GM12878 (cell line): ENCODE data around the gene GFI1. TPM values are rescaled to one million over a fixed set of nuclear protein-coding genes. Genes with fewer than 3 reads are reported as not detected.

Experiments
- ATAC-seq: fragments of 200-7000 bp; cut with Tn5 transposase; 3 replicates; pipeline ENCODE4 v1.9.1; 2020; ENCODE audit warnings: mild to moderate bottlenecking, moderate library complexity
- BruUV-seq: library from RNA; stranded (reverse); fragments of 400-500 nt; replicated peaks from 2 replicates; lab custom pipeline; 2021; lab: Mats Ljungman, UMichigan
- CTCF ChIA-PET: fragments of 300-600 bp; sonication (Branson Sonifier 250); formaldehyde crosslinking; extraction: SDS; loops from one replicate; lab custom pipeline; 2021; ENCODE audit warnings: inconsistent platforms; lab: Yijun Ruan, JAX
- POLR2A ChIA-PET: fragments of 350-600 bp; formaldehyde crosslinking; extraction: SDS; loops from one replicate; lab custom pipeline; 2021; ENCODE audit warnings: inconsistent platforms; lab: Charles Lee
- RAD21 ChIA-PET: fragments of 300-600 bp; sonication (Branson Sonifier 250); formaldehyde crosslinking; loops from one replicate; lab custom pipeline; 2023; ENCODE audit warnings: antibody characterized with exemption; ENCODE audit not compliant: unreplicated experiment; lab: Charles Lee
- SMC1A ChIA-PET: fragments of 300-600 bp; sonication (Branson Sonifier 250); formaldehyde crosslinking; loops from one replicate; lab custom pipeline; 2023; ENCODE audit not compliant: unreplicated experiment, uncharacterized antibody; lab: Charles Lee
- DNase-seq: peaks from one replicate; pipeline ENCODE4 v3.0.0-alpha.2; 2011; ENCODE audit warnings: low read depth, low spot score
- FAIRE-seq: peaks from 3 replicates; lab custom pipeline; 2011; peaks lifted over from hg19 to GRCh38; lab: Jason Lieb, UNC
- H2AFZ ChIP-seq: 2 replicates; pipeline ENCODE4 v1.6.0; 2011; ENCODE audit warnings: low read depth, low read length, control low read depth; ENCODE audit not compliant: control insufficient read depth
- H3K27ac ChIP-seq: 2 replicates; pipeline ENCODE4 v1.5.1; 2011; ENCODE audit warnings: control low read depth; ENCODE audit not compliant: control insufficient read depth, insufficient read depth
- H3K27me3 ChIP-seq, 2 experiments: replicated peaks in 1 of 2; 2 replicates each; pipeline versions ENCODE4 v1.6.0 to v1.6.1; 2011; ENCODE audit warnings: low read length in 1 of 2; ENCODE audit not compliant: control insufficient read depth in 2 of 2, insufficient read depth in 2 of 2
- H3K36me3 ChIP-seq, 2 experiments: 2 replicates each; pipeline ENCODE4 v1.5.1; 2011; ENCODE audit warnings: low read length in 1 of 2; ENCODE audit not compliant: control insufficient read depth in 2 of 2, insufficient read depth in 2 of 2
- H3K4me1 ChIP-seq: 2 replicates; pipeline ENCODE4 v1.6.1; 2011; ENCODE audit warnings: mild to moderate bottlenecking, low read length, moderate library complexity, mixed read lengths; ENCODE audit not compliant: control insufficient read depth, insufficient read depth
- H3K4me2 ChIP-seq: 2 replicates; pipeline ENCODE4 v1.6.0; 2011; ENCODE audit warnings: control low read depth; ENCODE audit not compliant: control insufficient read depth, insufficient read depth
- H3K4me3 ChIP-seq: fragments of 200-600 bp; sonication (generic); 2 replicates; pipeline ENCODE4 v1.5.1; 2016
- H3K79me2 ChIP-seq: 2 replicates; pipeline ENCODE4 v1.6.0; 2011; ENCODE audit warnings: low read length; ENCODE audit not compliant: control insufficient read depth, insufficient read depth
- H3K9ac ChIP-seq: 2 replicates; pipeline ENCODE4 v1.8.0; 2011; ENCODE audit warnings: low read length, control low read depth, mixed read lengths; ENCODE audit not compliant: control insufficient read depth, insufficient read depth
- H3K9me3 ChIP-seq: replicated peaks from 3 replicates; pipeline ENCODE4 v1.5.1; 2011; ENCODE audit warnings: mild to moderate bottlenecking, low read length; ENCODE audit not compliant: control insufficient read depth, insufficient read depth
- H4K20me1 ChIP-seq: 2 replicates; pipeline ENCODE4 v1.6.0; 2011; ENCODE audit not compliant: control insufficient read depth, insufficient read depth
- CBFB ChIP-seq: IDR thresholded peaks from 2 replicates; pipeline ENCODE4 v1.6.1; 2016; ENCODE audit warnings: antibody characterized with exemption, low read depth
- FOS ChIP-seq: IDR thresholded peaks from 3 replicates; pipeline ENCODE4 v1.6.1; 2011; ENCODE audit warnings: borderline replicate concordance; ENCODE audit not compliant: insufficient read length; ENCODE audit errors: extremely low read depth
- MYB ChIP-seq: fragments of 150-350 bp; IDR thresholded peaks from 2 replicates; pipeline ENCODE4 v1.6.1; 2014; ENCODE audit warnings: mild to moderate bottlenecking, low read depth, low read length, borderline replicate concordance
- NR2C2 ChIP-seq: IDR thresholded peaks from 2 replicates; pipeline ENCODE4 v1.6.1; 2011; ENCODE audit warnings: borderline replicate concordance, low read depth; ENCODE audit not compliant: control insufficient read depth, insufficient read length
- NR2F1 ChIP-seq: fragments of 450-650 bp; conservative IDR thresholded peaks from 2 replicates; pipeline ENCODE4 v1.6.1; 2017; ENCODE audit warnings: mild to moderate bottlenecking
- POLR2A ChIP-seq: IDR thresholded peaks from 2 replicates; pipeline ENCODE4 v1.6.1; 2011; ENCODE audit warnings: low read depth, mild to moderate bottlenecking, low read length
- POLR2AphosphoS5 ChIP-seq: IDR thresholded peaks from 2 replicates; pipeline ENCODE4 v1.6.1; 2011; ENCODE audit warnings: mild to moderate bottlenecking, low read length, inconsistent platforms
- RAD51 ChIP-seq: fragments of 450-650 bp; IDR thresholded peaks from 2 replicates; pipeline ENCODE4 v1.6.1; 2016; ENCODE audit warnings: moderate library complexity, mild to moderate bottlenecking, inconsistent platforms
- RB1 ChIP-seq: fragments of 450-650 bp; formaldehyde crosslinking; IDR thresholded peaks from 2 replicates; pipeline ENCODE4 v1.6.1; 2017; ENCODE audit warnings: mild to moderate bottlenecking, borderline replicate concordance
- RELA ChIP-seq: fragments of 450-650 bp; IDR thresholded peaks from 2 replicates; pipeline ENCODE4 v1.8.0; 2014; ENCODE audit warnings: borderline replicate concordance; ENCODE audit not compliant: partially characterized antibody
- SREBF2 ChIP-seq: IDR thresholded peaks from 2 replicates; pipeline ENCODE4 v1.6.1; 2012; ENCODE audit warnings: mild to moderate bottlenecking, low read length
- TCF12 ChIP-seq: IDR thresholded peaks from 2 replicates; pipeline ENCODE4 v1.6.1; 2011; ENCODE audit warnings: low read depth, mild to moderate bottlenecking, low read length
- WGBS: methylation state at CpG from one replicate; pipeline ENCODE4 v1.1.6; 2016; ENCODE audit warnings: low lambda C conversion rate; ENCODE audit not compliant: insufficient replicate concordance, insufficient coverage; ENCODE audit errors: missing lambda C conversion rate; 5-methylcytosine and 5-hydroxymethylcytosine counted together
- in situ Hi-C: fragments of 300-500 bp; cut with MboI; formaldehyde crosslinking; loops from 9 replicates; pipeline ENCODE4 v1.14.3; 2018; ENCODE audit warnings: mixed read lengths
- intact Hi-C: fragments of 100-400 bp; cut with micrococcal nuclease; formaldehyde crosslinking; loops from one replicate; pipeline ENCODE4 v1.14.2; 2022; ENCODE audit not compliant: unreplicated experiment
- polyA plus RNA-seq, 11 experiments: library from polyadenylated mRNA; depleted of rRNA in 4 of 11; unstranded in 6 of 11; stranded (reverse) in 5 of 11; fragments of >200 nt; fragmentation: Nextera tagmentation in 4 of 11; fragmentation: Illumina TruSeq in 1 of 11; extraction: Ambion mirVana in 4 of 11; extraction: Trizol in 1 of 11; gene quantifications; 1 replicate in 1 of 11; 2 replicates in 10 of 11; pipeline versions ENCODE4 v1.2.1 to v1.2.3, GENCODE V29; 2011 to 2016; ENCODE audit warnings: inconsistent platforms in 2 of 11, missing spikeins in 2 of 11, low read depth in 1 of 11
- total RNA-seq, 4 experiments: library from RNA; depleted of rRNA in 3 of 4; stranded (reverse); fragments of >200 nt in 3 of 4; fragmentation: Illumina TruSeq in 1 of 4; extraction: Trizol in 1 of 4; gene quantifications; 2 replicates each; pipeline versions ENCODE4 v1.2.1 to v1.2.3, GENCODE V29; 2013 to 2021
- TF ChIP-seq, protein P1 (sequence below): fragments of 450-650 bp; IDR thresholded peaks from 2 replicates; pipeline ENCODE4 v1.6.1; 2018; ENCODE audit warnings: mild to moderate bottlenecking, low read depth, moderate library complexity; ENCODE audit not compliant: partially characterized antibody
- TF ChIP-seq, protein P2 (sequence below), 3 experiments: IDR thresholded peaks in 2 of 3; conservative IDR thresholded peaks in 1 of 3; 2 replicates each; pipeline ENCODE4 v1.5.1; 2011; ENCODE audit warnings: low read depth in 3 of 3, low read length in 3 of 3, mild to moderate bottlenecking in 3 of 3, control low read depth in 2 of 3, moderate library complexity in 2 of 3, inconsistent platforms in 1 of 3, mixed read lengths in 1 of 3; ENCODE audit not compliant: control insufficient read depth in 2 of 3, insufficient read depth in 1 of 3; ENCODE audit errors: extremely low read depth in 1 of 3
- TF ChIP-seq, protein P3 (sequence below): fragments of 450-650 bp; IDR thresholded peaks from 2 replicates; pipeline ENCODE4 v1.6.1; 2017; ENCODE audit warnings: mild to moderate bottlenecking, low read depth, inconsistent platforms; ENCODE audit not compliant: poor library complexity, severe bottlenecking

Gene GFI1
- total and polyA plus RNA-seq, 10 of the 15 experiments (the other 5 are each of a cell fraction or from before 2014, with no cell fraction given): 1.8 to 18.3 (median 7.4) TPM

DNA sequence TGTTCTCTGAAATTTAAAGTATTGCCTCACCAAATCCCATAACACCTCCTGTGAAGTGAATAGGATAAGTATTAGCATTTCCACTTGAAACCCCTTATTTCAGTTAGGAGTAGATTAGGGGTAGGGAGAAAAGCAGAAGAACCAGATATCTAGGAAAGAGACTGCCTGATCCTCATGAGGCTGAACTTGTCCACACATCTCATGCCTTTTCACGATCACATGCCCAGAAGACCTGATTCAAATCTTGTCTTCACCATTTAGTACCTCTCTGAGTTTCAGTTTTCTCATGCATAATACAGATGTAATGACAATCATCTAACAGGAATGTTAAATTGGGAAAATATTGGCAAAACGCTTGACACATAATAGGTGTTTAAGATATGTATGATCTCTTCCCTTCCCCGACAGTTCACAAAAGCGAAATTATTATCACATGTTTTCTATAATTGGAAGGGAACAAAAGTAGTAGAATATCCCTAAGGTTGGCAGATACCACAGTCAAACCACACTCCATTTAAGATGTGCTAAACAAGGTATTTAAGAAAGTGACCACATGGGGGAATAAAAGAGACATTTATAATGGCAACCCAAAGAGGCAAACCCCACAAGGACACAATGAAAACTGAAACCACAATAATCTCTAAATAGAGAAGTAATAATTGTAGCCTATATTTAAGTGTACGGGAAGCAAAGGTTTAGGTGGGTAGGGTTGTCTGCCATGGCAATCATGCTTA is 25.2 kb downstream of the GFI1 start:
- H3K27ac ChIP-seq: no peak overlapping the region
- H3K4me1 ChIP-seq: peaks cover 17% of the 10 kb centered on the region
- H3K79me2 ChIP-seq: no peaks in the 10 kb centered on the region
- peak overlapping the region; percentile 9; the same call in 1 of the 2 replicates for H2AFZ ChIP-seq
- peak overlapping the region; percentile 19; the same call in 1 of the 2 replicates for H3K4me2 ChIP-seq
- in situ Hi-C loops: loop anchor here (5.0 kb wide), 1 partner anchor 141 kb away; no protein-coding TSS in a partner anchor
- ChIA-PET POLR2A (interaction anchor here (0.9 to 1.5 kb wide), 3 partner anchors 11 to 125 kb away, joined by 3 to 6 read pairs (median 5); no protein-coding TSS in a partner anchor), CTCF (interaction anchor here (0.8 to 2.1 kb wide), 10 partner anchors 17 to 151 kb away, joined by 3 to 13 read pairs (median 4); partner anchors contain the start of gene GFI1), RAD21 (interaction anchor here (0.7 to 2.1 kb wide), 6 partner anchors 21 to 151 kb away, joined by 3 to 12 read pairs (median 6); partner anchors contain the start of gene GFI1), SMC1A (interaction anchor here (1.2 to 2.5 kb wide), 5 partner anchors 13 to 151 kb away, joined by 5 to 16 read pairs (median 7); partner anchors contain the start of gene GFI1)
- no peak for DNase-seq
- BruUV-seq: no TSS peak
- peak; percentile 87 for ATAC-seq
- 15% methylated on average over 5 of the region's 5 CpGs for WGBS
- no peak overlapping the region for H3K4me3 ChIP-seq
- intact Hi-C loops: loop anchor here (2.0 to 5.0 kb wide), 3 partner anchors 137 to 161 kb away; no protein-coding TSS in a partner anchor
- H4K20me1 ChIP-seq: no peaks in the 10 kb centered on the region
- no peaks in the 10 kb centered on the region for H3K27me3 ChIP-seq
- H3K9ac ChIP-seq: no peak overlapping the region
- no peak for FAIRE-seq
- no peaks in the 10 kb centered on the region for H3K9me3 ChIP-seq
- no peaks in the 10 kb centered on the region for H3K36me3 ChIP-seq
- TF ChIP-seq POLR2AphosphoS5: no peak
- no peak for TF ChIP-seq TCF12
- TF ChIP-seq NR2F1: 0 out of 2 replicates have a peak, but pooled peaks have one; percentile 19
- TF ChIP-seq, protein P1, sequence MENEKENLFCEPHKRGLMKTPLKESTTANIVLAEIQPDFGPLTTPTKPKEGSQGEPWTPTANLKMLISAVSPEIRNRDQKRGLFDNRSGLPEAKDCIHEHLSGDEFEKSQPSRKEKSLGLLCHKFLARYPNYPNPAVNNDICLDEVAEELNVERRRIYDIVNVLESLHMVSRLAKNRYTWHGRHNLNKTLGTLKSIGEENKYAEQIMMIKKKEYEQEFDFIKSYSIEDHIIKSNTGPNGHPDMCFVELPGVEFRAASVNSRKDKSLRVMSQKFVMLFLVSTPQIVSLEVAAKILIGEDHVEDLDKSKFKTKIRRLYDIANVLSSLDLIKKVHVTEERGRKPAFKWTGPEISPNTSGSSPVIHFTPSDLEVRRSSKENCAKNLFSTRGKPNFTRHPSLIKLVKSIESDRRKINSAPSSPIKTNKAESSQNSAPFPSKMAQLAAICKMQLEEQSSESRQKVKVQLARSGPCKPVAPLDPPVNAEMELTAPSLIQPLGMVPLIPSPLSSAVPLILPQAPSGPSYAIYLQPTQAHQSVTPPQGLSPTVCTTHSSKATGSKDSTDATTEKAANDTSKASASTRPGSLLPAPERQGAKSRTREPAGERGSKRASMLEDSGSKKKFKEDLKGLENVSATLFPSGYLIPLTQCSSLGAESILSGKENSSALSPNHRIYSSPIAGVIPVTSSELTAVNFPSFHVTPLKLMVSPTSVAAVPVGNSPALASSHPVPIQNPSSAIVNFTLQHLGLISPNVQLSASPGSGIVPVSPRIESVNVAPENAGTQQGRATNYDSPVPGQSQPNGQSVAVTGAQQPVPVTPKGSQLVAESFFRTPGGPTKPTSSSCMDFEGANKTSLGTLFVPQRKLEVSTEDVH: no peak
- TF ChIP-seq CBFB: peak; percentile 35; the same call in 1 of the 2 replicates
- TF ChIP-seq, protein P2, sequence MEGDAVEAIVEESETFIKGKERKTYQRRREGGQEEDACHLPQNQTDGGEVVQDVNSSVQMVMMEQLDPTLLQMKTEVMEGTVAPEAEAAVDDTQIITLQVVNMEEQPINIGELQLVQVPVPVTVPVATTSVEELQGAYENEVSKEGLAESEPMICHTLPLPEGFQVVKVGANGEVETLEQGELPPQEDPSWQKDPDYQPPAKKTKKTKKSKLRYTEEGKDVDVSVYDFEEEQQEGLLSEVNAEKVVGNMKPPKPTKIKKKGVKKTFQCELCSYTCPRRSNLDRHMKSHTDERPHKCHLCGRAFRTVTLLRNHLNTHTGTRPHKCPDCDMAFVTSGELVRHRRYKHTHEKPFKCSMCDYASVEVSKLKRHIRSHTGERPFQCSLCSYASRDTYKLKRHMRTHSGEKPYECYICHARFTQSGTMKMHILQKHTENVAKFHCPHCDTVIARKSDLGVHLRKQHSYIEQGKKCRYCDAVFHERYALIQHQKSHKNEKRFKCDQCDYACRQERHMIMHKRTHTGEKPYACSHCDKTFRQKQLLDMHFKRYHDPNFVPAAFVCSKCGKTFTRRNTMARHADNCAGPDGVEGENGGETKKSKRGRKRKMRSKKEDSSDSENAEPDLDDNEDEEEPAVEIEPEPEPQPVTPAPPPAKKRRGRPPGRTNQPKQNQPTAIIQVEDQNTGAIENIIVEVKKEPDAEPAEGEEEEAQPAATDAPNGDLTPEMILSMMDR (IDR thresholded peaks at IDR 0.05 in 2 of 3, conservative IDR thresholded peaks at IDR 0.05 in 1 of 3; ENCODE audit: control insufficient read depth in 2 of 3, extremely low read depth in 1 of 3, insufficient read depth in 1 of 3, low read depth in 3 of 3, low read length in 3 of 3): peak in 2 of 3 experiments; percentile 23 to 41; a peak in 3 of 6 replicates
- no peak for TF ChIP-seq POLR2A
- no peak for TF ChIP-seq SREBF2
- TF ChIP-seq MYB: no peak
- peak; percentile 67 for TF ChIP-seq RAD51
- TF ChIP-seq RB1: no peak
- TF ChIP-seq RELA: no peak
- TF ChIP-seq NR2C2: no peak
- no peak for TF ChIP-seq FOS
- TF ChIP-seq, protein P3, sequence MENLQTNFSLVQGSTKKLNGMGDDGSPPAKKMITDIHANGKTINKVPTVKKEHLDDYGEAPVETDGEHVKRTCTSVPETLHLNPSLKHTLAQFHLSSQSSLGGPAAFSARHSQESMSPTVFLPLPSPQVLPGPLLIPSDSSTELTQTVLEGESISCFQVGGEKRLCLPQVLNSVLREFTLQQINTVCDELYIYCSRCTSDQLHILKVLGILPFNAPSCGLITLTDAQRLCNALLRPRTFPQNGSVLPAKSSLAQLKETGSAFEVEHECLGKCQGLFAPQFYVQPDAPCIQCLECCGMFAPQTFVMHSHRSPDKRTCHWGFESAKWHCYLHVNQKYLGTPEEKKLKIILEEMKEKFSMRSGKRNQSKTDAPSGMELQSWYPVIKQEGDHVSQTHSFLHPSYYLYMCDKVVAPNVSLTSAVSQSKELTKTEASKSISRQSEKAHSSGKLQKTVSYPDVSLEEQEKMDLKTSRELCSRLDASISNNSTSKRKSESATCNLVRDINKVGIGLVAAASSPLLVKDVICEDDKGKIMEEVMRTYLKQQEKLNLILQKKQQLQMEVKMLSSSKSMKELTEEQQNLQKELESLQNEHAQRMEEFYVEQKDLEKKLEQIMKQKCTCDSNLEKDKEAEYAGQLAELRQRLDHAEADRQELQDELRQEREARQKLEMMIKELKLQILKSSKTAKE: peak; percentile 67
